OCI-LY3 (cell line): ENCODE data around the gene DCTN3.
A peak's percentile ranks its signal among the peaks of the same experiment; 100 is the strongest.
"Not testable (repeated sequence)": the region's sequence is repeated elsewhere in the genome, so short reads cannot be mapped to it uniquely, and the experiment has no call there.

Source experiments
- H2AFZ ChIP-seq: fragments of 200-600, 300-600 bp; shearing (Covaris generic); 2 replicates; pipeline ENCODE4 v1.6.0; 2014; ENCODE audit warnings: antibody characterized with exemption, low read depth, low read length
- H3K27ac ChIP-seq: fragments of 200-600, 300-600 bp; sonication (generic); 2 replicates; pipeline ENCODE4 v1.5.1; 2014; ENCODE audit warnings: mild to moderate bottlenecking, low read length, moderate library complexity, mixed read lengths
- H3K27me3 ChIP-seq: fragments of 200-600, 300-600 bp; sonication (generic); 2 replicates; pipeline ENCODE4 v1.6.1; 2014; ENCODE audit warnings: low read depth, low read length, mixed read lengths
- H3K36me3 ChIP-seq: fragments of 200-600, 300-600 bp; sonication (generic); replicated peaks from 2 replicates; pipeline ENCODE3; 2014; ENCODE audit warnings: low read depth, low read length, mixed read lengths
- H3K4me1 ChIP-seq: fragments of 300-600, 200-600 bp; sonication (generic); 2 replicates; pipeline ENCODE4 v1.6.1; 2014; ENCODE audit warnings: low read length, mixed read lengths
- H3K4me2 ChIP-seq: fragments of 200-600, 300-600 bp; sonication (generic); 2 replicates; pipeline ENCODE4 v1.6.1; 2014; ENCODE audit warnings: low read length, mixed read lengths
- H3K4me3 ChIP-seq: fragments of 300-600, 200-600 bp; sonication (generic); 2 replicates; pipeline ENCODE4 v1.5.1; 2014; ENCODE audit warnings: antibody characterized with exemption, mild to moderate bottlenecking, low read length, moderate library complexity
- H3K79me2 ChIP-seq: fragments of 300-600, 200-600 bp; shearing (Covaris generic); 2 replicates; pipeline ENCODE4 v1.6.1; 2014; ENCODE audit warnings: mild to moderate bottlenecking, low read length, mixed read lengths
- H3K9ac ChIP-seq: fragments of 300-600, 200-600 bp; shearing (Covaris generic); 2 replicates; pipeline ENCODE4 v1.6.0; 2014; ENCODE audit warnings: mild to moderate bottlenecking, low read length, moderate library complexity
- H3K9me3 ChIP-seq: fragments of 200-600, 300-600 bp; shearing (Covaris generic); 2 replicates; pipeline ENCODE4 v1.6.1; 2014; ENCODE audit warnings: low read length, mixed read lengths; ENCODE audit not compliant: insufficient read depth
- H4K20me1 ChIP-seq: fragments of 200-600, 300-600 bp; sonication (generic); 2 replicates; pipeline ENCODE4 v1.6.1; 2016; ENCODE audit warnings: low read length, mixed read lengths; ENCODE audit not compliant: insufficient read depth
- EZH2phosphoT487 ChIP-seq: fragments of 200-600 bp; shearing (Covaris generic); IDR thresholded peaks from 2 replicates; pipeline ENCODE4 v1.6.1; 2018; ENCODE audit warnings: antibody characterized with exemption, mixed run types, low read depth
- TF ChIP-seq, protein P1 (sequence below): fragments of 200-600, 300-600 bp; sonication (generic); IDR thresholded peaks from 2 replicates; pipeline ENCODE4 v1.5.1; 2014; ENCODE audit warnings: antibody characterized with exemption, low read length, low read depth

DCTN3 gene

DNA sequence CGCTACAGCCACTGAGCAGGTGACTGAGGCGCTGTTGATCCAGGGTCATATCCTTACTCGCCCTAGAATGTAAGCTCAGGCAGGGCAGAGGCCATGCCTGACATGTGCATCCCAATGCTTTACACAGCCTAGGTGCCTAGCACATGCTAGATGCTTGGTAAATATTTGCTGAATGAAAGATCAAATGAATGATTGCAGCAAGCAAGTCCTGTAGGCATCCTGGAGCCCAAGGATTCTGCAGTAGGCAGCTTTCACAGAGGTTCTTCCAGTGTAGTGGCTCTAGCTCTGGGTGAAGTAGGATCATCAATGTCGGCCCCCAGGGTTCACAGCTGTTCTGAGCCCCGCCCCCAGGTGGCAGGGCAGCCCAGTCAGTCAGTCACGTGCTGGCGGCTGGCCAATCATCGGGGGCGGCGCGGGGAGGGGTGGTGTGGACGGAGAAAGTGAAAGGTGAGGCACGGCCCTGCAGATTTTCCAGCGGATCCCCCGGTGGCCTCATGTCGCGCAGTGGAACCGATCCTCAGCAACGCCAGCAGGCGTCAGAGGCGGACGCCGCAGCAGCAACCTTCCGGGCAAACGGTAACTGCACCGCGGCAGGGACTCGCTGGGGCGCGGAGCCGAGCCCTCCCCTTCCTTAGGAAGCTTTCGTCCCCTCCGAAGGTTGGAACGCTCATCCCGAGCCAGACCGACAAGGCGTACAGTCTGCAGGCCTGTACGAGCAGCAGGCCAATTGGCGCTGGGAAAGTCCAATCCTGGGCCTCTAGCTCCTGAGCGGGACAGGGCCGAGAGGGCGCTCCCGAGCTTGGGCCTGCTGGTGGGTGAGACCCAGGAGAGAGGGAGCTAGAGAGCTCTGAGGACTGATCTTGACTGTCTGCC, 26.2 kb upstream of the DCTN3 start, which contains the start of gene GALT:
TSS of gene GALT (plus strand) at position 465 of the 873 bp plus-strand sequence. CDS start at position 495, 30 bp downstream.
- TF ChIP-seq, protein P1, sequence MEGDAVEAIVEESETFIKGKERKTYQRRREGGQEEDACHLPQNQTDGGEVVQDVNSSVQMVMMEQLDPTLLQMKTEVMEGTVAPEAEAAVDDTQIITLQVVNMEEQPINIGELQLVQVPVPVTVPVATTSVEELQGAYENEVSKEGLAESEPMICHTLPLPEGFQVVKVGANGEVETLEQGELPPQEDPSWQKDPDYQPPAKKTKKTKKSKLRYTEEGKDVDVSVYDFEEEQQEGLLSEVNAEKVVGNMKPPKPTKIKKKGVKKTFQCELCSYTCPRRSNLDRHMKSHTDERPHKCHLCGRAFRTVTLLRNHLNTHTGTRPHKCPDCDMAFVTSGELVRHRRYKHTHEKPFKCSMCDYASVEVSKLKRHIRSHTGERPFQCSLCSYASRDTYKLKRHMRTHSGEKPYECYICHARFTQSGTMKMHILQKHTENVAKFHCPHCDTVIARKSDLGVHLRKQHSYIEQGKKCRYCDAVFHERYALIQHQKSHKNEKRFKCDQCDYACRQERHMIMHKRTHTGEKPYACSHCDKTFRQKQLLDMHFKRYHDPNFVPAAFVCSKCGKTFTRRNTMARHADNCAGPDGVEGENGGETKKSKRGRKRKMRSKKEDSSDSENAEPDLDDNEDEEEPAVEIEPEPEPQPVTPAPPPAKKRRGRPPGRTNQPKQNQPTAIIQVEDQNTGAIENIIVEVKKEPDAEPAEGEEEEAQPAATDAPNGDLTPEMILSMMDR = peak; percentile 62
- no peak for TF ChIP-seq EZH2phosphoT487
- Histone ChIP-seq H3K36me3 (peaks cover 19% of the 10 kb centered on the region), H3K9me3 (no peaks in the 10 kb centered on the region), H2AFZ (peak within 1 kb of the TSS; percentile 96), H3K4me1 (peaks cover 13% of the 10 kb centered on the region), H3K79me2 (peaks cover 13% of the 10 kb centered on the region), H3K27me3 (no peaks in the 10 kb centered on the region), H3K4me3 (peak within 1 kb of the TSS; percentile 96), H3K27ac (peak within 1 kb of the TSS; percentile 49), H3K4me2 (peak within 1 kb of the TSS; percentile 89), H3K9ac (peak within 1 kb of the TSS; percentile 92), H4K20me1 (peaks cover 3% of the 10 kb centered on the region; the same call in 1 of the 2 replicates)

DNA sequence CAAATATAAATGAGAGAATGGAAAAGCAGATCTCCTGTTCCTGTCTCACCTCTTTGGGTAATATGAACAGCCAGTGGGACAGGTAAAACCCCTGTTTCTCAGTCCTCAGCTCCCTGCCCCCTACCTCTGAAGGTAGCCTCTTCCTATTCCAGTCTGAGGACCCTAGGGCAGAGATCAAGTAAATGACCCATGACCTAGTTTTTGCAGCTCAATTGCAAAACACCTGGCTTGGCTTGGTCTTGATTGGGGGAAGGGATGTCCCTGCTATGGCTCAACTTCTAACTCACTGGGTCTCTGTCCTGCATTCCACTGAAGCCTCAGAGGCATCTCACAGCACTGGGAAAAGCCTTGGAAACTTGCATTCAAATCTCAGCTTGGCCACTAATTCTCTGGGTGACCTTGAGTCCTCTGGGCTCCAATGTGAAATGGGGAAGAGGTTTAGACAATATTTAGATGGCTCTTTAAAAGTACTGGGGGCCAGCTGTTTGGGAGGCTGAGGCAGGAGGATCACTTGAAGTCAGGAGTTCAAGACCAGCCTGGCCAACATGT, 24.5 kb upstream of the DCTN3 start:
- H3K4me3 ChIP-seq = no peak overlapping the region

DNA sequence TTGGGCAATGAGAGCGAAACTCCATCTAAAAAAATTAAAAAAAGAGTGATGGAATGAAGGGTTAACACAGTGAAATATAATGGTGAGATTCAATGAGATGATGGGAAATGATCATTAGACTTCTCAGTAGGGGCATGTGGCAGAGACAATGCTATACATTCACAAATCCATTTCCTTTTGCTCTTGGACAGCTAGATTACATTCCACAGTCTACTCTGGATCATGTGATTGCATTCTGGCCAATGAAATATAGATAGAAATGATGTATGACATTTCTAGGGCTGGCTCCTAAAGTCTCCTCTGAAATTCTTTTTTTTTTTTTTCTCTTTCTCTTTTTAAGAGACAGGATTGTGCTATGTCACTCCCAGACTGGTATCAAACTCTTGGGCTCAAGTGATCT, 22.4 kb upstream of the DCTN3 start:
- H3K4me2 ChIP-seq = no peak overlapping the region
- H3K27me3 ChIP-seq = no peaks in the 10 kb centered on the region

More for the DNA sequence above, 24.5 kb upstream of the DCTN3 start:
- Histone ChIP-seq H3K4me2 (no peak overlapping the region), H3K79me2 (peaks cover 13% of the 10 kb centered on the region), H3K4me1 (peaks cover 13% of the 10 kb centered on the region), H4K20me1 (peaks cover 3% of the 10 kb centered on the region; the same call in 1 of the 2 replicates), H3K9me3 (no peaks in the 10 kb centered on the region), H3K9ac (no peak overlapping the region), H3K27me3 (no peaks in the 10 kb centered on the region), H3K36me3 (peaks cover 17% of the 10 kb centered on the region), H3K27ac (no peak overlapping the region), H2AFZ (no peak overlapping the region)
- TF ChIP-seq EZH2phosphoT487 = no peak
- TF ChIP-seq, protein P1 = no peak

DNA sequence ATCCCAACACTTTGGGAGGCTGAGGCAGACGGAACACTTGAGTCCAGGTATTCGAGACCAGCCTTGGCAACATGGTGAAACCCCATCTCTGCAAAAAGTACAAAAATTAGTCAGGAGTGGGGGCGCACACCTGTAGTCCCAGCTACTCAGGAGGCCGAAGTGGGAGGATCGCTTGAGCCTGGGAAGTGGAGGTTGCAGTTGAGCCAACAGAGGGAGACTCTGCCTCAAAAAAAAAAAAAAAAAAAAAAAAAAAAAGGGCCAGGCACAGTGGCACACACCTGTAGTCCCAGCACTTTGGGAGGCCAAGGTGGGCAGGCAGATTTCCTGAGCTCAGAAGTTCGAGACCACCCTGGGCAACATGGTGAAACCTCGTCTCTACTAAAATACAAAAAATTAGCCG, 19.0 kb upstream of the DCTN3 start:
- H3K4me2 ChIP-seq, H3K9ac ChIP-seq, H3K9me3 ChIP-seq, H2AFZ ChIP-seq, H3K27ac ChIP-seq, H3K27me3 ChIP-seq, H3K4me3 ChIP-seq, H4K20me1 ChIP-seq: not testable (repeated sequence)
- Histone ChIP-seq H3K79me2 (peaks cover 28% of the 10 kb centered on the region), H3K36me3 (peaks cover 13% of the 10 kb centered on the region), H3K4me1 (peaks cover 12% of the 10 kb centered on the region)

More for the DNA sequence above, 22.4 kb upstream of the DCTN3 start:
- Histone ChIP-seq H3K4me1 (peaks cover 18% of the 10 kb centered on the region), H3K4me3 (no peak overlapping the region), H3K27ac (no peak overlapping the region), H3K9ac (no peak overlapping the region), H4K20me1 (peaks cover 1% of the 10 kb centered on the region; the same call in 1 of the 2 replicates), H2AFZ (no peak overlapping the region), H3K36me3 (peaks cover under 1% of the 10 kb centered on the region), H3K79me2 (peaks cover 10% of the 10 kb centered on the region), H3K9me3 (no peaks in the 10 kb centered on the region)
- TF ChIP-seq, protein P1 = no peak
- TF ChIP-seq EZH2phosphoT487 = no peak
